ENCODE results near the gene PRDM9.
"Not testable (repeated sequence)": the region's sequence is repeated elsewhere in the genome, so short reads cannot be mapped to it uniquely, and the experiment has no call there.

The PRDM9 gene

GRCh38 chr5:23507278-23507685, at the start of gene PRDM9:
Gene PRDM9, plus strand, starts transcription at chr5:23507609. Its CDS starts 1,425 bp downstream, at chr5:23509034.
- peak; percentile 28 for DNase-seq

DNA sequence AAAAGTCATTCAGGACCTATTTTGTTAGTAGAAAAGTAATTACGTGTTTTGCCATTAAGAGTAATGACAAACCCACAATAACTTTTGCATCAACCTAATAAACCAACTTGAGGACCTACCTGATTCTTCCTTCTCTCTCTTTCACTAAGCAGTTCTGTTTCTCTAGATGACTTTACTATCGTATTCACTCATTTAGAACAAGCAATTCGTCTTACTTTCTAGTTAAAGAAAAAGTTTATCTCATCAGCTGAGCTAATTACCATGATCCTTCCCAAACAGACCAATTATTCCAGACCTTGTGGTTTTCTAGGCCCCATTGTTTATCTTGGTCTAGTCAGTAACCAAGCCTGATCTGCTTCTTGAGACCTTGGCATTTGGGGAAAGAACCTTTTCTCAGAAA, 49.6 kb upstream of the PRDM9 start:
- DNase-seq = no peak

- DNase-seq = no peak
These were observed 48.2 kb upstream of the PRDM9 start for GRCh38 chr5:23459214-23459613.

GRCh38 chr5:23461576-23461975, 45.8 kb upstream of the PRDM9 start:
- no peak for DNase-seq

- no peak for DNase-seq
These were observed 41.0 kb upstream of the PRDM9 start for GRCh38 chr5:23466401-23466912.

DNA sequence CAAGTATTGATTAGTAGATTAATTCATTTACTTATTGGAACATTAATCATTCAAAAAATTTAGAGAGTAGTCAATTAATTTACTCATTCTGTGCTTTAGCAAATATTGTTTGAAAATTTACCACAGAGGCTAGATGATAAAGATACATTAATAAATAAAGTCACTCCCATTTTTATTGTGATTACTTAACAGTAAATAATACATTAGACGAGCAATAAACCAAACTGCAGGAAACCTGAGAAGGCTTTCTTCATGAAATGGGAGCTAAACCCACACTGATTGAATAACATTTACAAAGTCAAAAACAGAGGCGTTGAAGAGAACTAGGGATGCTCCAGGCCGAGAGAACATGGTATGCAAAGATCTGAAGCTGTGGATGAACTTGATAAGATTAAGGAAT, 38.8 kb upstream of the PRDM9 start:
- DNase-seq = no peak

DNA sequence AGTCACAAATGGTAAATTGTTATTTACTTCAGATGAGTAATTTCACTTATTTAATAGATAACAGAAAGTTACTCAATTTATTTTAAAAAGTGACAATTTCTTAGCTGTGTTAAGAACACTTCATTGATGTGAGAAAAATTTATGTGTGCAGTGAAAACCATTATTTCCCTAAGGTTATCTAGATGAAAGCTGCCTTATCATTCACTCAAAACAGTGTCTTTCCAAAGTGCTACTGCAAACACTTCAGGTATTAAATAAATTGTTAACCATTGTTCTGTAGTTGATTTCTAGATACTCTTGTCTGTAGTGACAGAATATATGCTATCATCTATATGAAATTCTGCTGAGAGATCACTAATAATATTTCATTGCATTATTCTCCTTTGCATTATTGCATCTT, 33.5 kb upstream of the PRDM9 start:
- no peak for DNase-seq

DNA sequence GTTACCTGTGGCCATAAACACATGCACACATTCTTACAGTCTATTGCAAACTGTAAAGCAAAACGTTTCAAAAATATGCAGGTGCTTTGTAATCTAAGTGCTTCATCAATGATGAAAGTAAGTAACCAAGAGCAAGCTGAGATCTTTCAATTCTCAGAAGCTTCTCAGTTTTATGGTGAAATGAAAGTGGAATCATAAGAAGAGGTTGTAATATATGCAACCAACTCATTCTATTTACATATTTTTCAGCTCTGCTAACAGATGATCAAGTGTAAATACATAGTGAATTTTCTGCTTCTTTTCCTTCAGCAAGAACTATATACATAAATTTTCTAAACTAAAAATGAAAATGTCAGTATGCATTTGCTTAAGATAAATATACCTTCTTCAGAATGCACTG, 33.1 kb upstream of the PRDM9 start:
- no peak for DNase-seq

GRCh38 chr5:23476580-23476979, 30.8 kb upstream of the PRDM9 start:
- no peak for DNase-seq

DNA sequence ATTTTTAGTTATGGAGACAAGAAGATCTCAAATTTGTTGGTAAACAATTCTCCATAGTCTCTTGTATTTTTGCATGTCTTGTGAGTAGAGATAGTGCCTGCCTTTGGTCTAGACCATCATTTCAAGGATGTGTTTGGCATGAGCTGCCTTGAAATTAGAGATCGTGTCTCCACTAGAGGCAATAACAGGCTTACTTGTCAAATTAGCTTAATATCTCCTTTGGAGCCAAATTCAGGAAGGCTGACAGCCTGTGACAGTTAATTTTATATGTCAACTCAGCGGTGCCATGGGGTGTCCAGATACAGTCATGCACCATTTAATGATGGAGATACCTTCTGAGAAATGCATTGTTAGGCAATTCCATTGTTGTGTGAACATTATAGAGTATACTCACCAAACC, 24.8 kb upstream of the PRDM9 start:
- no peak for DNase-seq

GRCh38 chr5:23483090-23483489, 24.3 kb upstream of the PRDM9 start:
- DNase-seq = no peak

DNA sequence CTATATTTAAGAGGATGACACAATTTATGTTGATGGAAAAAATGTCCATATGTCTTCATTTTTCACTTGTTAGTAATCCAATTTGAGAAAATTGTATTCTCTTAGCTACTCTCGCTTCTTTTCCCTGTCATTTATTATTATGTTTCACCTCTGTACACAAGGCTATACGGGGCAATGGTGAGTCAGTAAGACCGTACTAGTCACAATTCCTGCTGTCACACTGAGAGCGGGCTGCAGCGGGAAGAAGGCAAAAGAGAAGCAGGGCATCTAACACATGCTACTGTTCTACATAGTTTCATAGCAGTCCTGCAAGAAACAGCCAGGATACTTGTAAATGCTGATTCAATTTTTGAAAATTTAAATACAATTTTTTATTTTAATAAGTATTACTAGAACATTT, 23.3 kb upstream of the PRDM9 start:
- DNase-seq = no peak

DNA sequence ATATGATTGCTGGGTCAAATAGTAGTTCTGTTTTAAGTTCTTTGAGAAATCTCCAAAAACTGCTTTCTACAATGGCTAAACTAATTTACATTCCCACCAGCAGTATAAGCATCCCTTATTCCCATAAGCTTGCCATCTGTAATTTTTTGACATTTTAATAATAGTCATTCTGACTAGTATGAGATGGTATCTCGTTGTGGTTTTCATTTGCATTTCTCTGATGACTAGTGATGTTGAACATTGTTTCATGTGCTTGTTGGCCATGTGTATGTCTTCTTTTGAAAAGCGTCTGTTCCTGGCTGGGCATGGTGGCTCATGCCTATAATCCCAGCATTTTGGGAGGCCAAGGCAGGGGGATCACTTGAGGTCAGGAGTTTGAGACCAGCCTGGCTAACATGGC, 21.2 kb upstream of the PRDM9 start:
- not testable (repeated sequence) for DNase-seq

DNA sequence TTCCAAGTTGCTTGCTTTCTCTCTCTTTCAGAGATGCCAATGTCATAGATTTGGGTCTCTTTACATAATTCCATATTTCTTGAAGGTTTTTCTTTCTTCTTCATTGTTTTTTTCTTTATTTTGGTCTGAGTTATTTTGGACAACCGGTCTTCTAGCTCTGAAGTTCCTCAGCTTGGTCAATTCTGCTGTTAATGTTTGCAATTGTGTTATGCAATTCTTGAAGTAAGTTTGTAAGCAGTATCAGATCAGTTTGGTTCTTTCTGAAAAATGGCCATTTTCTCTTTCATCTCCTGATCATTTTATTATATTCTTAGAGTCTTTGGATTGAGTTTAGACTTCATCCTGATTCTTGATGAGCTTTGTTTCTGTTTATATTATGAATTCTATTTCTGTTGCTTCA, 16.4 kb upstream of the PRDM9 start:
- DNase-seq = no peak

GRCh38 chr5:23494558-23494957, 12.9 kb upstream of the PRDM9 start:
- no peak for DNase-seq

DNA sequence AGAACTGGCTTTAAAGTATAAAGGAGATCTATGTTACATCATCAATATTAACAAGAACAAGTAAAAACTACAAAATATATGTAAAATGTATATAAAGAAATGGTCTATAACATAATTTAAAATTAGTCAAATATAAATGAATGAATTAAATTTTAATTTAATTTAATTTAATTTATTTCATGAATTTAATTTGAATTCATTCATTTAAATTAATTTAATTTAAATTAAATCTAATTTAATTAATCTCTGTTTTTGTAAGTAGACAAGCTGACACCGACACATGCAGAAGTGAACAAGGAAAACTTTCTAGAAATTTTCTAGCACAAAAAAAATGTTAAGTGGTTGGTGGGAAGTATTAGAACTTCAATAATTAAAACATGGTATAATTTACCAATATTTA, 10.8 kb upstream of the PRDM9 start:
- no peak for DNase-seq

DNA sequence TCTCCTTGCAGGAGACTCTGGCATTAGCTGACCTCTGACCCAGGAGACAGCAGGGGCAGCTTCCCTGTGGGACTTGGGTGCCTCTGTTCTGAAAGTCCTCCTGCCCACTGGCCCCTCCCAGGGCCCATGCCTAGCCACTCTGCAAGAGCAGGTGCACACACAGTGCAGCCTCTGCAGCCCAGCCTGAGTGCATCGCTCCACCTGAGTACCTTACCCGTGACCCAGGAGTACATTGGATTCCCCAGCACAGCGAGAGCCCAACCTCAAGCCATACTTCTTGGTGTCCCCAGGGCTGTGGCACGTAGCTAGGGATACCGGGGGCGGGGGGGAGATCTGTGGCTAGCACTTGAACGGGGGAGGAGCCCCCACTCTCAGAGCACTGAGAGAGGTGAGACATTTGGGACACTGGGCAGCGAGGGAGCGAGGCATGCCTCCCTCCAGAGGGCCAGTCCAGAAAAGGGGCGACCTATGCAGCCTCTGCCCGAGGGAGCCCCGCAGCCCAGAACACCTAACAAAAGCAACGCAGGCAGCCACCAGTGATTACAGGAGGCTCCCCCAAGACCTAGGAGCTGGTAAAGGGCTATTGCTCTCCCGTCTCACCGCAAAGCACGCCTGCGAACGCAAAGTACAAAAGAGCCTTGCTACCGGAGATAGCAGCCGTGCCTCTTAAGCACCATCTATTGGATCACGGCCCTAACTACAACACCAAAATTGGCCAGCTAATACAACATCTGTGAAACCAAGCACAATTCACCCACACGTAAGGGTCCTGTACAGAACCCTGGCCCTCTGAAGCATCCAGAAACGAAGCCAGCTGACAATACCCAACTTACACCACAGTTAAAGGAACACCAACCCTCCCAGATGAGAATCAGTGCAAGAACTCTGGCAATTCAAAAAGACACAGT, 826 bp upstream of the PRDM9 start:
- DNase-seq = no peak

DNA sequence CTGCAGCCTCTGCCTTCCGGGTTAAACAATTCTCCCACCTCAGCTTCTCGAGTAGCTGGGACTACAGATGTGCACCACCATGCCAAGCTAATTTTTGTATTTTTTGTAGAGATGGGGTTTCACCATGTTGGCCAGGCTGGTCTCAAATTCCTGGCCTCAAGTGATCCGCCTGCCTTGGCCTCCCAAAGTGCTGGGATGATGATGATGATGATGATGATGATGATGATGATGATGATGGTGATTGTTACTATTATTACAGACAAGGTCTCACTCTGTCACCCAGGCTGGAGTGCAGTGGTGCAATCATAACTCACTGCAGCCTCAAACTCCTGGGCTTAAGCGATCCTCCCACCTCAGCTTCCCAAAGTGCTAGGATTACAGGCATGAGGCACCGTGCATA, 3.0 kb downstream of the PRDM9 start:
- not testable (repeated sequence) for DNase-seq

- no peak for DNase-seq
These were observed 15.1 kb downstream of the PRDM9 start for GRCh38 chr5:23522553-23522952.

- no peak for DNase-seq
These were observed 15.6 kb downstream of the PRDM9 start for GRCh38 chr5:23523031-23523430.

DNA sequence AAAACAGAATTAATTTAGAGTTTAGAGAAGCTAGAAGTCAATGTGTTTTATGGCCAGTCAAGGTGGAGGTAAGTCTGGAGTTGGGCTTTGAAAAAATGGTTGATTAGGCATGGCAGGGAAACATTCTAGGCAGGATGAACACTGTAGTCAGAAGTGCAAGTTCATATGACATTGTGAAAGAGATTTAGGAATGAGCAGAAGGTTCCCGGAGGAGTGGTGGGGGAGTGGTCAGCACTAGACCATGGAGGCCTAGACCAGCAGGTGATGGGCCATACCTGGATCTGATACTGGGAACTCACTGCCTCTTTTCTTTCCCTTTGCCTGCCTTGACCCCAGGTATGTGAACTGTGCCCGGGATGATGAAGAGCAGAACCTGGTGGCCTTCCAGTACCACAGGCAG, 16.6 kb downstream of the PRDM9 start:
- no peak for DNase-seq

DNA sequence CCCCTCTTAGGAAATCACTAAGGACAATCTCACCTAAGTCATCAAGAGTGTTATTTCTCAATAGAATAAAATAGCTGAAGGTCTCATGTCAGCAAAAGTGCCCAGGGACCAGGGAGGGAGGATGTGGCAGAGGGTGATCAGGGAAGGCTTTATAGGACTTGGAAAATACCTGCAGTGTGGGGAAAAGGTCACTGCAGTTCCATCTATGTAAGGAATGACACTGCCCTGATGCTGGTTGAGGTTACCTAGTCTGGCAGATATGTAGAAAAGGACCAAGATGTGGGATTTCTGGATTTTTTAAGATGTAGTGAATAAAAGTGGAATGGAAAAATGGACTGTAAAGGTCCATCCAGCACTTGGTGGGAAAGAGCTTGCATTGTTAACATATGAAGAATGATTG, 18.3 kb downstream of the PRDM9 start:
- no peak for DNase-seq

GRCh38 chr5:23526616-23527015, 19.2 kb downstream of the PRDM9 start:
- DNase-seq = not testable (repeated sequence)

DNA sequence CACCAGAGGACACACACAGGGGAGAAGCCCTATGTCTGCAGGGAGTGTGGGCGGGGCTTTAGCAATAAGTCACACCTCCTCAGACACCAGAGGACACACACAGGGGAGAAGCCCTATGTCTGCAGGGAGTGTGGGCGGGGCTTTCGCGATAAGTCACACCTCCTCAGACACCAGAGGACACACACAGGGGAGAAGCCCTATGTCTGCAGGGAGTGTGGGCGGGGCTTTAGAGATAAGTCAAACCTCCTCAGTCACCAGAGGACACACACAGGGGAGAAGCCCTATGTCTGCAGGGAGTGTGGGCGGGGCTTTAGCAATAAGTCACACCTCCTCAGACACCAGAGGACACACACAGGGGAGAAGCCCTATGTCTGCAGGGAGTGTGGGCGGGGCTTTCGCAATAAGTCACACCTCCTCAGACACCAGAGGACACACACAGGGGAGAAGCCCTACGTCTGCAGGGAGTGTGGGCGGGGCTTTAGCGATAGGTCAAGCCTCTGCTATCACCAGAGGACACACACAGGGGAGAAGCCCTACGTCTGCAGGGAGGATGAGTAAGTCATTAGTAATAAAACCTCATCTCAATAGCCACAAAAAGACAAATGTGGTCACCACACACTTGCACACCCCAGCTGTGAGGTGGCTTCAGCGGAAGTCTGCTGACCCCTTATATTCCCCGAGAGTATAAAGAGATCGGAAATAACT, 20.0 kb downstream of the PRDM9 start:
- DNase-seq = not testable (repeated sequence)
